SHP77 (cell line): ENCODE results near the gene SORCS3.
"Not testable (repeated sequence)": the region's sequence is repeated elsewhere in the genome, so short reads cannot be mapped to it uniquely, and the experiment has no call there.

ENCODE experiments used
- DNase-seq, 2 experiments: peaks; one replicate each; lab custom pipeline; 2025; lab: John Stamatoyannopoulos, UW

Gene SORCS3

GRCh38 chr10:104690959-104691358 is 49.9 kb downstream of the SORCS3 start:
- no peak for DNase-seq

- no peak for DNase-seq
These were observed 53.0 kb downstream of the SORCS3 start for GRCh38 chr10:104694074-104694473.

GRCh38 chr10:104703262-104703661 is 62.2 kb downstream of the SORCS3 start:
- DNase-seq, result not testable (repeated sequence)

- no peak for DNase-seq
These were observed 65.8 kb downstream of the SORCS3 start for GRCh38 chr10:104706886-104707285.

GRCh38 chr10:104707602-104708459 is 66.7 kb downstream of the SORCS3 start:
- DNase-seq, result no peak

GRCh38 chr10:104711302-104711721 is 70.2 kb downstream of the SORCS3 start:
- no peak for DNase-seq

- DNase-seq, result not testable (repeated sequence)
These were observed 89.5 kb downstream of the SORCS3 start for GRCh38 chr10:104730593-104730992.

- no peak for DNase-seq
These were observed 90.1 kb downstream of the SORCS3 start for GRCh38 chr10:104731192-104731591.

GRCh38 chr10:104732222-104732621 is 91.1 kb downstream of the SORCS3 start:
- DNase-seq, result no peak

GRCh38 chr10:104734433-104734832 is 93.3 kb downstream of the SORCS3 start:
- no peak for DNase-seq

- DNase-seq, result no peak
These were observed 94.1 kb downstream of the SORCS3 start for GRCh38 chr10:104735036-104735756.

- no peak for DNase-seq
These were observed 94.8 kb downstream of the SORCS3 start for GRCh38 chr10:104735757-104736391.

- DNase-seq, result no peak
These were observed 100.0 kb downstream of the SORCS3 start for GRCh38 chr10:104741127-104741526.

- no peak for DNase-seq
These were observed 103.0 kb downstream of the SORCS3 start for GRCh38 chr10:104744052-104744451.

- no peak for DNase-seq
These were observed 109.2 kb downstream of the SORCS3 start for GRCh38 chr10:104750291-104750690.

GRCh38 chr10:104762793-104763192 is 121.7 kb downstream of the SORCS3 start:
- DNase-seq, result no peak

GRCh38 chr10:104766341-104766740 is 125.3 kb downstream of the SORCS3 start:
- no peak for DNase-seq

- DNase-seq, result no peak
These were observed 126.2 kb downstream of the SORCS3 start for GRCh38 chr10:104767282-104767681.

- DNase-seq, result no peak
These were observed 126.7 kb downstream of the SORCS3 start for GRCh38 chr10:104767745-104768144.

GRCh38 chr10:104773105-104773504 is 132.0 kb downstream of the SORCS3 start:
- DNase-seq, result no peak

GRCh38 chr10:104774234-104774633 is 133.1 kb downstream of the SORCS3 start:
- no peak for DNase-seq

- no peak for DNase-seq
These were observed 136.2 kb downstream of the SORCS3 start for GRCh38 chr10:104777086-104777799.
